GM18951 (cell line): ENCODE results near the gene KRTAP10-10.
"Not testable (repeated sequence)": the region's sequence is repeated elsewhere in the genome, so short reads cannot be mapped to it uniquely, and the experiment has no call there.

ENCODE experiments used
- POLR2A ChIP-seq: IDR thresholded peaks from 4 replicates; pipeline ENCODE4 v1.6.1; 2011; ENCODE audit warnings: mild to moderate bottlenecking; ENCODE audit not compliant: insufficient read length, insufficient read depth; ENCODE audit errors: extremely low read depth
- in situ Hi-C: fragments of 300-500 bp; cut with MboI; formaldehyde crosslinking; loops from one replicate; pipeline ENCODE4 v1.12.0; 2022; ENCODE audit warnings: low sequenced_read_pairs, mixed read lengths, inconsistent platforms; ENCODE audit not compliant: unreplicated experiment

KRTAP10-10 gene

DNA sequence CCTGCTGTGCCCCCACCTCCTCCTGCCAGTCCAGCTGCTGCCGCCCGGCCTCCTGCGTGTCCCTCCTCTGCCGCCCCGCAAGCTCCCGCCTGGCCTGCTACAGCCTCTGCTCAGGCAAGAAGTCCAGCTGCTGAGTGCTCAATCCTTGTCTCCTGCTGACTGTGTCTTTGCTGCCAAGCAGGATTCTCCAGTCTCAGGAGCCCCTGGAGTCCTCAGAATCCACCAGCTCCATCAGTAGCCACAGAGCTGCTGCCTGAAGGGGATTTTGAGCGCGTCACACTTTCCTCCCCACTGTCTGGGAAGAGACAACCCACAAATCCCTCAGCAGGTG, 10.0 kb downstream of the KRTAP10-10 start:
- TF ChIP-seq POLR2A, result no peak
- in situ Hi-C loops, result no loop called here

- in situ Hi-C loops, result no loop called here
- no peak for TF ChIP-seq POLR2A
These were observed 11.6 kb downstream of the KRTAP10-10 start for GRCh38 chr21:44648557-44649311.

- TF ChIP-seq POLR2A, result no peak
- in situ Hi-C loops, result no loop called here
These were observed 12.5 kb downstream of the KRTAP10-10 start for GRCh38 chr21:44649521-44650100.

- no peak for TF ChIP-seq POLR2A
- in situ Hi-C loops, result no loop called here
These were observed 13.3 kb downstream of the KRTAP10-10 start for GRCh38 chr21:44650265-44650972.

GRCh38 chr21:44650973-44651675, 14.0 kb downstream of the KRTAP10-10 start:
- TF ChIP-seq POLR2A, result no peak
- in situ Hi-C loops, result no loop called here

DNA sequence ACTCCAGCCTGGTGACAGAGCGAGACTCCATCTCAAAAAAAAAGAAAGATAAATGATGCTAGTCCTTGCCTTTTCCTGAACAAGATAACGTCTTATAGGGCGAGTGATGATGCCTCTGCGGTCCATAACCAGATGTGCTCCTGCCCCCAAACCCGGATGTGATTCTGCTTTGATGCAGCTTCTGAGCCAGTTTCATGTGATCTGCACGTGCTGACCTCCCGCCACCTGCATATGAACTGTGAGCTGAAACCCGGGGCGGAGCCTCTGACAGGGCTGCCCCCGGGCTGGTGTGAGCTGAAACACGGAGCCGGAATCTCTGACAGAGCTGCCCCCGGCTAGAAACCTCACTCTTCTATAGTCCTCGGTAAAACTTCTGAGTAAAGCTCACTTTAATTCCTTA, 16.0 kb downstream of the KRTAP10-10 start:
- no peak for TF ChIP-seq POLR2A
- in situ Hi-C loops, result no loop called here

GRCh38 chr21:44653656-44654575, 16.8 kb downstream of the KRTAP10-10 start:
- no peak for TF ChIP-seq POLR2A
- in situ Hi-C loops, result no loop called here

DNA sequence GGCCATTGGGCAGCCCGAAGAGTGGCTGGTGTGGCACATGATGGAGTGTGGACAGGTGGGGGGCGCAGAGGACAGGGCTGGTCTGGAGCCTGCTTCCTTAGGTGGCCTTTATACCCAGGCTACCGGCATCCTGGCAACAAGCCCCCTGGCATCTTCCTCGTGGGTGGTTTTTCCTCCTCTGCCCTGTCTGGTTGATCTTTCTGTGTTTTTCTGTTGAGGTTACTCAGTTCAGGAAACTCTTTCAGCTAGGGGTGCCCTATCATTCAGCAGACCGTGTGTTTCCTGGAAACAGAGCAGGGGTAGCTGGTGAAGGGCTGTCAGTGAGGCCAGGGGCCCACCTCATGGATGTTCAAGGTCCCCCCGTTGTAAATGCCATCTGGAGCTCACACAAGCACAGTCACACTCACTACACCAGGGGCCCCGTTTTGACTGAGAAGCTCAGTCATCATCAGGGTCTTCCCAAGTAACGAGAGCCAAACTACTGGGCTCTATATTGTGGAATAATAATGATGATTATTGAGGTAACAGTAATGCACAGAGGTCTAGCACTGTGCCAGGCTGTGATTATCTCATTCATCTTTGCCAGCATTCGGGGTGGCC, 17.5 kb downstream of the KRTAP10-10 start, which contains the start of gene KRTAP12-4:
Gene KRTAP12-4, minus strand, starts transcription at position 84 of the 600 bp plus-strand sequence. Its CDS starts 45 bp downstream, at position 39.
- no peak for TF ChIP-seq POLR2A
- in situ Hi-C loops, result no loop called here

DNA sequence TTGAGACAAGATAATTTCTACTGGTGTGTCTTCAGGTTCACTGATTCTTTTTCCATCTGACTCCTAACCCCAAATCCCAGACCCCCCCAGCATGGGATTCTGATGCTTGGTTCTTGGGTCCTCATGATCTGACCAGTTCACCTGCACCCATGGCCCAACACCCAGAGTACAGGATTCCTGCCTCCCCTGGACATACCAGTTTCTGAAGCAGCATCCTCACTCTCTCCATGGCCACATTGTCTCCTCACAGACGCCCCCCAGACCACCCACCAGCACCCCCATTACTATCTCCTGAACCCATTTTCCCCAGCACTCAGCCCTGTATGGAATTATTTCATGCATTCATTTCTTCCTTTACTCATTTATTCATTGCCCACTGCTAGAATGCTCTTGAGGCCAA, 19.7 kb downstream of the KRTAP10-10 start:
- no peak for TF ChIP-seq POLR2A
- in situ Hi-C loops, result no loop called here

DNA sequence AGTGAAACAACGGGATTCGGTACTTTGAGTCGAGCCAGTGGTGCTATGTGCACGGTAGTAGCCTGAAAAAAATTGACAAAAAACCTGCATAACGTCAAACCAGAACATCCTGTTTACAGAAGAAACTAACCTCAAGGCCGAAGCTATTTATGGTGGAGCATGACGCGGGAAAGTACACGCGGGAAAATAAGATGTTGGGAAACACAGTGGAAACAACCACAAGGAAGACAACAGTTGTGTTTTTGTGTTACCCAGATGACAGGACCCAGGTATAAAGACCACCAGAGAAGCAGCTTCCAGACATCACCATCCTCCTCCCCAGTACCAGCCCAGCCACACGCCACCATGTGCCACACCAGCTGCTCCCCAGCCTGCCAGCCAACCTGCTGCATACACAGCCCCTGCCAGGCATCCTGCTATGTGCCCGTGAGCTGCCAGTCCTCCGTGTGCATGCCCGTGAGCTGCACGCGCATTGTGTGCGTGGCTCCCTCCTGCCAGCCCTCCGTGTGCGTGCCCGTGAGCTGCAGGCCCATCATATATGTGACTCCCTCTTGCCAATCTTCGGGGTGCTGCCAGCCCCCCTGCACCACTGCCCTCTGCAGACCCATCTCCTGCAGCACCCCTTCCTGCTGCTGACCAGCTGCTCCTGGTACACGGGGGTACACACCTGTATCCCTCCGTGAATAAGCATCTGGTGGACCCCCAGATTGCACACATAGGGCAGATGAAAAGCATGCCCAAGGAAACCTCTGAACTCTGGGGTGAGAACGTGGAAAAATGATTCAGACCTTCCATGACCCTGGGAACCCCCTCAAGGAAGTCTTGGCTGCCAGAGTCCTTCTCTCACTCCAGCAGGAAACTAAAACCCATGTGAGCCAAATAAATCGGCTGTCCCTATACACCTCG, 20.7 kb downstream of the KRTAP10-10 start, which contains the start of gene KRTAP12-3:
Gene KRTAP12-3, plus strand, starts transcription at position 298 of the 906 bp plus-strand sequence. Its CDS starts 48 bp downstream, at position 346.
- in situ Hi-C loops, result no loop called here
- TF ChIP-seq POLR2A, result no peak

GRCh38 chr21:44658541-44658910, 21.4 kb downstream of the KRTAP10-10 start:
- no peak for TF ChIP-seq POLR2A
- in situ Hi-C loops, result no loop called here

DNA sequence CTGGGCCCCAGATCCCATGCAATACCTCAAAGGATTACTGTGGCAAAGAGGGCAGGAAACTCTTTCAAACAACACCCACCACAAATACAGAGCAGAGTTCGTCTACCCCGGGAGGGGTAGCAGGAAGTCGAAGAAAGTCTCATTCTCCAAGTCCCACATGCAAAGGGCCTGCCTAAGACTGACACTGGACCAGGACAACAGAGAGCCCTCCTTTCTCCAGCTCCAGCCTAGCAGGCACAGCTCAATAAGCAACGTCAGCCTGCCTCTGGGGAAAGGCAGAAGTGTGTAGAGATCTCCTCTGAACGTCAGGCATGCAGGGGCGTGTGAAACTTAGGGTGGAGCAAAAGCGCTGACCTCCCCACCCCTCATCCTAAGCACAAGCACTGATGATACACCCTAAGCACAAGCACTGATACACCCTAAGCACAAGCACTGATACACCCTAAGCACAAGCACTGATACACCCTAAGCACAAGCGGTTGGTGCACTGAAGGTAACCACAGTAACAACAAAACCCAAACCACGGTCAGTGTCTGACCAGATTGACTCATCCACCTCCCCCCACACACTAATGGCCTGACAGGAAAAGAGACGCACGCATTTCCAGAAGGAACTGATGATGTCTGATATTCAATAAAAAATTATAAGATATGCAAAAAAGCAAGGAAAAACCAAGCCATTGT, 21.9 kb downstream of the KRTAP10-10 start:
- TF ChIP-seq POLR2A, result no peak
- in situ Hi-C loops, result no loop called here

GRCh38 chr21:44661567-44661966, 24.4 kb downstream of the KRTAP10-10 start:
- in situ Hi-C loops, result not testable (repeated sequence)
